GM21515 (cell line): Measurements from ENCODE around the gene SND1.
"Not testable (repeated sequence)": the region's sequence is repeated elsewhere in the genome, so short reads cannot be mapped to it uniquely, and the experiment has no call there.

Experiments
- ATAC-seq: cut with Tn5 transposase; IDR thresholded peaks from one replicate; pipeline ENCODE4 v1.9.1; 2021; ENCODE audit not compliant: unreplicated experiment

Gene SND1

DNA sequence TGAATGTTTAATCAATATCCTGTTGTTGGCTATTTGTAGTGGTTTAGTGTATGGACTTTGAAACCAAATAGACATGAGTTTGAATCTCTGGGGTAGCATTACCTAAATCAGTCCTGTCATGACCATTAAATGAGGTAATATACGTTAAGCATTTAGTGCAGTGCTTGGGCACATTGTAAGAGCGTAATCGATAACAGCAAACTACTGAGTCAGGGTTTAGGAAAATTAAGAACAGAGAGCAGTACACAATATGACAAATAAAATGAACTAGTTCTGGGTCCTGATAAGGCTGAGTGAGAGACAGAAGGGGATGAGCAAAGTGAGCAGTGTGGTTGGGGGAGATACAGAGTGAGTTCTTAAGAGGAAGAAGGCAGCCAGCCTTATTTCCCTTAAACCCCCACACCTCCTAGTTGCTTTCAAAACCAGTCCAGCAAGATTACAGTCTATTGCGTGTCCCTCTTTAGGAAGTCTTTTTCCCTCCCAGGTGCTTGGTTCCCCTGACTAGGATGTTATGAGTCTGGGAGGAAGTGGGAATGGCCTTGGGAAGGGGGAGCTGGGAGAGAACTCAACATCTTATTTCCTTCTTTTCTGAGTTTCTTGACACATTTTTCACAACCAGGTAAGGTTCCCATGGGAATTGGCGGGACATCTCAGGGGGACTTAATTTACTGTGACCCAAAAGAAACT, 171.0 kb downstream of the SND1 start:
- ATAC-seq = no peak

DNA sequence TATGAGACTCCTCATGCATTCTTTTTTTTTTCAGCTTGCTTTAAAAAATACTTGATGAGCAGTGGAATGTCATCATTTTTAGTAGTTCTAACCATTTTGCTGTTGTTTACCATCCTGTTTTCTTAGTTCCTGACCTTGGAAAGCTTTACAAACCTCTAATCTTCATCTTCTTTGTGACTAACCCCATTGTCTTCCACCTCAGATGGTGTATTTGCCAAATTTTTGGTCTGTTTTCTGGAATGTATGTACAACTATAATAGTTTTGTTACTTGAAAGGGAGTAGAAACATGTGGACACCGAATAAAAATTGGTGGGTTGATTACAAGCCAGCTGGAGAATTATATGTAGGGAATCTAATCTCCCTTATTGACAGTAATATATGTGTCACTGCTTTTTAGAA, 172.7 kb downstream of the SND1 start:
- no peak for ATAC-seq

DNA sequence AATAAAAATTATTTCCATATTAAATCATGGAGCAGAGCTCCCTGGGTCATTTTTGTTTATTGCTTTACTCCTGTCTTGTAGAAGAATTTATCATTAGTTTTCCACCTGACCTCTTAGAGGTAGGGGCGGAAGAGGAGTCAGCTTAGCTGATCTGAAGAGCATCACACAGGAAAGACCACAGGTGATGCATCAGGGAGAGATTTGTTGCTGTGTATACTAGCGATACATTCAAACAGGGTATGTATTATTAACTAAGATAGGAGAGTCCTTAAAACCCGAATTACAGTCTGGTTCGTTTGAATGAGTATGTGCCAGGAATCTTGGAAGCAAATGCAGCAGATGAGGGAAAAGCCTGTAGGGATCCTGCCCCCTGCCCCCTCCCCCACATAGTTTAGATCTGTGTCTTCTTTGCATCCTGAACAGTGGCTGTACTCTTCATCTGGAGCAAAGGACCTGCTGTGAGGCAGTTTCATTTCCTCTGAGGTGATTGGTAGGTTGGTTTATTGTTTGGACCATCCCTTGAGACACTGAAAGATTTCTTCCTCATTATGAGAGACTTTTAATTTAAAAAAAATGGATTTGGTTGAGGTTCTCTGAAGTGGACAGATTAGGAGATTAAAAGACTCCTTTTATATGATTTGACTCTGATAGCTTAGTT, 177.0 kb downstream of the SND1 start:
- no peak for ATAC-seq

DNA sequence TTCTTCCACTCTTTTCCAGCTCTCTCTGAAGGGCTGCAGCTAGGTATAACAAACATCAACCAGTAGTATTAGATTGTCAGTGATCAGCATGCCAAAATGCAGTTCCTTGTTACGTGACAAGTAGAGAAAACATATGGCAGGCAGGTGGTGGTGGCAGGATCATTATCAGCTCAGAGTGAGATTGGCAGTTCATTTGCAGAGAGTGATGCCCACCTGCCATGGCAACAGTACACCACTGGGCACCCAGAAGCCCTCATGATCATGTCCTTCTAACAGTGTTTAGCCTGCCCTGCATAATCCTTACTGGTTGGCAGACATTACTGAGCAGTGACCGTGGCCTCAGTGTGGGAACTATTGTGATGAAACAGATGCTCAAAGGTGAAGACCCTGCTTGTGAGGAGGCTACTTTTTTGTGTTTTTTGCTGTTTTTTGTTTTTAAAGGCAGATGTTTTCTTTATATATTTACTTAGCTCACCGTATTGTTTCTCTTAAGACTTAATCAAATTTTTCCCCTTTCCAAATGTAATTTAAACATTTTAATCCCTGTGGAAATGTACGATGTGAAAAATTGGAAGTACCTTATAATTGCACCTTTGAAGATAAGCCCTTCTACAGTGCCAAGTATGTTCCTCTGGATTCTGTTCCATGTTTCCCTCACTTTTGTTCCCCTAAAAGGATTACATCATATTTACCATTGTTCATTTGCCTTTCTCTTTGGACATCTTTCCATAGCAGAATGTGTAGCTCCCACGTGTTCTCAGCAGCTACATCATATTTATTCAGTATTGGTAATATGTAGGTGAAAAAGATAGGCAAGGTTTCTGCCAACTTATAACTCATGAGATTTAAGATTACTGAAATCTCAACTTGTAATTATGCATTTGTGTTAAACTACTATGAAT, 179.6 kb downstream of the SND1 start:
- ATAC-seq = no peak

DNA sequence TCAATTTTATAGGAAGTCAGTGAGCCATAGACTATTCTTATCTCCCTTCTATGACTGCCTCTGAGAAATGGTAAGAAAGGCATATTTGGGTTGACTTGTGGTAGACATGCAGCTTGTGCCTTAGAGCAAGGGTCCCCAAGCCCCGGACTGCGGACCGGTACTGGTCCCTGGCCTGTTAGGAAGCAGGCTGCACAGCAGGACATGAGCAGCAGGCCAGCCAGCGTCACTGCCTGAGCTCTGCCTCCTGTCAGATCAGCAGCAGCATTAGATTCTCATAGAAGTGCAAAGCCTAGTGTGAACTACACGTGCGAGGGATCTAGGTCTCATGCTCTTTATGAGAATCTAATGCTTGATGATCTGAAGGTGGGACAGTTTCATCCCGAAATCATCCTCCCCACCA, 180.6 kb downstream of the SND1 start:
- no peak for ATAC-seq

DNA sequence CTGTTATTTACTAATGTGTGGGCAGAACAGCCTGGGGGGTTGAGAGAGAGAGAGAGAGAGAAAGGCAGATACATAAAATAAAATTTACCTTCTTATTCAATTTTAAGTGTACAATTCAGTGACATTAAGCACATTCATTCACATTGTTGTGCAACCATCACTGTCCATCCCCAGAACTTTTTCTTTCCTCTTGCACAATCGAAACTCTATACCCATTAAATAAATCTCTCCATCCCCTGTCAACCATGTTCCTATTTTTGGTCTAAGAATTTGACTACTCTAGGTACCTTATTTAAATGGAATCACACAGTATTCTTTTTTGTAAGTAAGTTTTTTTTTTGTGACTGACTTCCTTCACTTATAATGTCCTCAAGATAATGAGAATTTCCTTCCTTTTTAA, 181.6 kb downstream of the SND1 start:
- no peak for ATAC-seq

DNA sequence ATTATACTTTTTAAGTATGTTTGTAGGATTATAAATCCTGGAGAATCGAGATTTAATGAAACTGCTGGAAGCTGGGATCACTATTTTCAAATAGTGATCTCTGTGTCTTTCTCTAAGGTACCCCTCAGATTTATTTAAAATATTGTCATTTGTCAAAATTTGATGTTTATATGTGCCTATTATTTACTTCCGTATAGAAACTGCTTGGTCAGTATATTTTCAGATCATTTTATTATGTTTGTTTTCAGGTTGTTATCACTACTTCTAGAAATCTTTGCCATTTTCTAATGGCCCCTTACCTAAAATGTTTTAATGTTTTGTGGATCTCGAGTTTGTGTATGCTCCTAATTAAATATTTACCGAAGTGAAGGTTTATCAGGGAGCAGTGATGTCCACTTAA, 183.7 kb downstream of the SND1 start:
- no peak for ATAC-seq

DNA sequence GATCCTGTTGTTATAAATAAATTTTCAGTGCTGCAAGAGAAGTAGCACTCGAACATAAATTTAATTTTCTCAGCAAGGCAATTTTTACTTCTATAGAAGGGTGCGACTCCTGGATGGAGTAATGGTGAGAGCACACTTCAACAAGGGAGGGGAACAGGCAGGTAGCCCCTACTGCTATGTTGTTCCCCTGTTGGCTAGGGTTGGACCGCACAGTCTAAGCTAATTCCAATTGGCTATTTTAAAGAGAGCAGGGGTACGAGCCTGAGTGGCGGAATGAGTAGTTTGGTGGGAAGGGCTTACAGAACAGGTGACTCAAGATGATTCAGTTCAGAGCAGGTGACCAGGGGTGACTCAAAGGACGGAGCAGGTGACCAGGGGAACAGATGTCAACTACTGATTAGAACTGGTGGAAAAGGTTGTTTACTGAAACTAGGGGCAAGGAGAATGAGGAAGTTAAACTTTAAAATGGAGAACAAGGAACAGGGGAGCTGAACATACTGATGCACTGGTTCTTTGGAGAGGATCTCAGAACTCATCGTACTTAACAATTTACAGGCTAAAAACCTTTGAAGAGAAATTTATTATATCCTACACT, 185.9 kb downstream of the SND1 start:
- ATAC-seq = not testable (repeated sequence)

DNA sequence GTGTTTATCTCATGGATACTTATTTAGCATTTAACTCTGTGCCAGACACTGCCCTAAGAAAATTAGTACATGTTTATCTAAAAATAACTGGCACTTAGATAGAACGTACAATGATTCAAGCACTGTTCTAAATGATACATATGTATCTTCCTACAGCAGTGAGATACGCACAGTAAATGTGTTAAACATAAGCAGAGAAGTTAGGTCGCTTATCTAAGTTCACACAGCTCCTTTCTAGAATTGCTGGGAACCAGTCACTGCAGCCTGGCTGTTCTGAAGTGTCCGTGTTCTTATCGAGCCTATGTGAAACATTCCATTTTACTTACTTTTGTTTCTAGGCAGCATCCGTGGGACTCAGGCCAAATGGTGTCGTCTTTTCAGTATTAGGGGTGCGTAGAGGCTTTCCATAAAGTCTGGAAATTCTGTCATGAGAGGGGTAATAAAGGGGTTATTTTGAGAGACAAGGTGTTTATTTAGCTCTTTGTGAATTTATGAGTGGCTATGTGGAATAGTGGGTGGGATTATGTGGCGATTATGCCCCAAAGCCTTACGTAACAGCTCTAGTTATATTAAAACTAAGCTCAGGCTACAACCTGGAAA, 186.9 kb downstream of the SND1 start:
- no peak for ATAC-seq

DNA sequence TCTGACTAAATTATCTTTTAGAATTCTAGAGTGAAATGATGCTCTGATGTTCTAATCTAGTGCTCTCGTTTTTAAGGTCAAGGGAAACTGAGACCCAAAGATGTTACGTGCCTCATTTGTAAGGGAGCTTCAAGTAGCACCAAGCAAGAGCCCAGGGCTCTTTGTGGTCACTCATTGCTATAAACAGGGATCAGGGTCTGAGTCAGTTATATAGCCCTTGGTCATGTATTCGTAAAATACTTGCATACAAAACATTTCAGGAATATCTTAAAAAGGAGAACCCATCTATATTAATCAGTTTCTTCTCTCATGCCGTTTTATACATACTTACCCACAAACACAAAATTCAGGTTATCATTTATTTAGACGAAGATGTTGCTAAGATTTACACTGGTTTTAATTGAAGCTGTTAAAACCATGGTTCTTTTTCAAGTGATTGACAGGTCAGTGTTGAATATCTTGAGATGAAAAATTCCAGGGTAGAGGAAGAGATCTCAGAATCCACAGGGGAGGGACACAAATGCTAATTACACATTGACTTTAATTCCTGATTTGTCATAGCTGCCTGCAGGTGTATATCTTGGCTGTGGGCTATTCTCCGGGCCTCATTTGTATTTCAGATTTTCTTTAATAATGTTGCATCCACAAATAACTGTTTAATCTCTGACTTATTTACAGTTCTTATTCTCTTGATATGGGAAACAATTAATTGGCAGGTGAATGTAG, 188.4 kb downstream of the SND1 start:
- no peak for ATAC-seq

DNA sequence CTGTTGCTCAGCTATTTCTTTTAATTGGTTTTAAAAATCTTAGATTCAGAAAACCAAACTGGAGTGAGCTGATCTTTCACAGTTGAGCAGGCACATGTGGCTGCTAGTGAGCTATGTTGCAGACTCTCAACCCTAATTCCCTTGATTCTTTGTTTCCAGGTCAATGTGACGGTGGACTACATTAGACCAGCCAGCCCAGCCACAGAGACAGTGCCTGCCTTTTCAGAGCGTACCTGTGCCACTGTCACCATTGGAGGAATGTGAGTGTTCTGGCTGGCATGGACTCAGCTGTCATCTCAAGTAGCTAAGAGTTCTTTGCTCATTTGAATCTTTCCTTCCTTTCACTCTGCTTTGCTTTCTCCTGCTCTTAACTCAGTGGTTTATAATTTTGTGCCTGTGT, 192.2 kb downstream of the SND1 start:
- ATAC-seq = no peak

DNA sequence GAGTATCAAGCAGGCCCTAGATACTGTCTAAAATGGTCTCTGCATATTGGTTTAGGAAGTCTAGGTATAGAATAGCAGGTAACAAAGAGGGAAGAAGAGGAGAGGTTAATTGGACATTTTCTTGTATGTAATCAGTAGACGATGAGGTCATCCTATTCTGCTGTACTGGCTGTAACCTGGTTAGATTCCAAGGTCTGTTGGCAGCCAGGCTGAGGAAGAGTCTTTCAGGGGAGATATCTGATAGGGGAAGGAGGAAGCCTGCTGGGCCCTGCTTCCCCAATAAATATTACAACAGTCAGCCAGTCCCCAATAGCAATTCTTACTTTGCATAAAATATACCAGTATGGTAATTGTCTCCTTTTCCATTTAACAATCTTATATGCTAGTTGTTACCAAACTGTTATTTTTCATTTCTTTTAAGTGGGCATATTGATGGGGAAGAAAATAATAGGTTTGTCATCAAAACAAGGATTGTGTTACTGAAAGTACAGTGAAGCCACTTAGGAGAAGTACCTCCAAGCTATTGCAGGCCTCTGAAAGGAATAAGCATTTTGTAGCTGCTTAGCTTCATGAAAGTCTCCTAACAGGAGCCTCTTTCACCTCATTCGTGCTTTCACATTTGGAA, 192.8 kb downstream of the SND1 start:
- no peak for ATAC-seq

DNA sequence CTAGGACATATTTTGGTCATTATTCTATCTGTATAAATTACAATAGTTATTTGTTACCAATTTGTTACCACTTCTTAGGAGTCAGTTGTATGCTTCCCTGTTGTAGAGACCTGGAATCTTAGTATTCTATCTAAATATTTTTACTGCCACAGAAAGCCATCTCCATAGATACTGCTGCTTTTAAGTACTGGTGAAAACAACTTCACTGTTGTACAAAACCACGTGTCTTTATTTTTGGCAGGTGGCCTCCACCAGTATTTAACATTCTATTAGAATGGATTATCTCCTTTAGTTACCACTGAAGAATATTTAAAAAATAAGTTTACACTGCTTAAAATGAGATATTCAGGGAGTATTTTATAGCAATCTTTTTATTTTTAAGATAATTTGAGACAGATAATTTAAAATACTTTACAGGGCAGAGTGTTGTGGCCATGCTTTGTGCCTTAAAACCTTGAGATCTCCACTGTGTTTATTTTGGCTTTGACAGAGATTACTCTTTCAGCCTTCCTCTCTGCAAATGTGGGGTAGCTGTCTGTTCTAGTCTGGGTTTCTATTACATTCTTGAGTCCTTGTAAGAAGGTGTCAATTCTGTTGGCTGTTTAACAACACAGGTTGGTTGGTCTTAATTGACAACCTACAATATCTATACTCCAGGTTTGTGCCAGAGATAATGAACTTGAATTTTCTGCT, 193.7 kb downstream of the SND1 start:
- no peak for ATAC-seq

DNA sequence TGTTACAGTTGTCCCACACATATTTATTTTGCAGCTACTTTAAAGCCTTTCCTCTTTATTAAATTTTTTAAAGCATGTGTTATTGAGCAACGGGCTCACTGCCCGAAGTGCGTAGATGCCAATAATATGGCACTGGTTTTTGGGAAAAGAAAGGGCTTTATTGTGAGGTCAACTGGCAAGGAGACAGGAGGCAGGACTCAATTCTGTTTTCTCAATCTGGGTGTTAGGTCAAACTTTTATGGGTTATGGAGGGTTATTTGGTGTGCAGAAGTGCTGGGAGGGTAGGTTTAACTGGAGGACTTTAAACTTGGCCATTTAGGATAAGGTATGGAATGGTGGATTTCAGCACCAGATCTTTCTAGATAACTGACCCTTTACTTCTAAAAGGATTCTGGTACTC, 195.6 kb downstream of the SND1 start:
- no peak for ATAC-seq

DNA sequence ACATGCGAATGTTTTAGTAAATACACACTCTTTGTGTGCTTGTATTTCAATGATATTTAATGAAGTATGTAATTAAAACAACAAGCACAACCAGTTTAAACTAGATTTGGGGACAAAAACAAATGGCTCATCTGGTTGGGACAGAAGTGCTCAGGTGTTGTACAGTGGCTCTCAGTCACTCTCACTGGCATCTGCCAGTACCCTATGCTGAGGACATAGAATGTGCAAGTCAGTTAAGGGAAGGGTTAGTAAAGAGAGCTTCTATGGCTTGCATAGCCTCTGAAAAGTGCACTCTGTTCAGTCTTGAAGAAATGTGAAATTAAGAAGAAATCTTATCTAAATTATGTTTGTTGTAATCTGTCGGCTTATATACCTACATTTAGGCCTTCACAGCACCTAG, 196.2 kb downstream of the SND1 start:
- no peak for ATAC-seq

DNA sequence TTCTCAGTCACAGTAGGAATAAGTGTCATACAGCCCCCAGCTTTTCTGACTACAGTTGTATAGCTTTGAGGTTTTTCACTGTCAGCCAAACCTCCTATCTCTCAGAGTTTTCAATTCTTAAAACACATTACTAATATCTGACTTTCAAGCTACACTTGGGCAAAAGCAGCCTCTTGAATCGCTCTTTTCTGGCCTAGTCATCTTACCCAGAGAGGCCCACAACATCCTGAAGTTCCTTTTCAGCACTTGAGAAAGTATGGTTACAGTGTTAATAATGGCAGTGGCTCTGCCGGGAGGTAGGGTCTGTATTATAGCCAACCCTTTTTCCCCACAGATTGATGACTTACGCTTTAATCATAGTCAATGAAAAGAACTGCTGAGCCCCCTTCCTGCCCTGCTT, 198.2 kb downstream of the SND1 start:
- no peak for ATAC-seq

DNA sequence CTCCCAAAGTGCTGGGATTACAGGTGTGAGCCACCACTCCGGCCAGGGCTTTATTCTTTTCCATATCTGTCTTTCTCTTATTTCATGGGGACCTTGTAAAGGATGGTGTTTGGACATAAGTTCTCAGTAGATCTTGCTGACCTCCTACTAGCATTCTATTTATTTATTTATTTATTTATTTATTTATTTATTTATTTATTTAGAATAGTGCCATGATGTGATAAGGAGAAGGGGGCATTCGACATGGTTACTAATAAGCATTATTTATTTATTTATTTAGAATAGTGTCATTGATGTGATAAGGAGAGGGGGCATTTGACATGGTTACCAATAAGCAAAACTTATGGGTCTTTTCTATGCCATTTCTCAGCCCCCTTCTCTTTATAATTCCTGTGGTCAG, 202.4 kb downstream of the SND1 start:
- ATAC-seq = no peak

DNA sequence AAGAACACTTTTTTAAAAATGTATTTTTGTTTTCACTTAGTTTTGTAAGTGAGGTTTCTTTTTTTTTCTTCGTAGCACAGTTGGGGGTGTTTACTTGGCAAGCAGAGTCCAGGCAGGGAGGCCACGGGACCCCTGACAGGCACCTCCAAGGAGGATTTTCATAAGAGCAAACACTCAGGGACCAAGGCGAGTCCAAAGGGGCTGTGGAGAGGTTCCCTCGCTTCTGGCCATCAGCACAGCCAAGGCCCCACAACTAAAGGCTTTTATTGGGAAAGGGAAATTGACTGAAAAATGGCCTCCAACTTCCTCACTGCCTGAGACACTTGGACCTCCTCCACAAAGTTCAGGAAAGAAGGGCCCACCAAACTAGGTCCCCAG, 205.5 kb downstream of the SND1 start:
- no peak for ATAC-seq

DNA sequence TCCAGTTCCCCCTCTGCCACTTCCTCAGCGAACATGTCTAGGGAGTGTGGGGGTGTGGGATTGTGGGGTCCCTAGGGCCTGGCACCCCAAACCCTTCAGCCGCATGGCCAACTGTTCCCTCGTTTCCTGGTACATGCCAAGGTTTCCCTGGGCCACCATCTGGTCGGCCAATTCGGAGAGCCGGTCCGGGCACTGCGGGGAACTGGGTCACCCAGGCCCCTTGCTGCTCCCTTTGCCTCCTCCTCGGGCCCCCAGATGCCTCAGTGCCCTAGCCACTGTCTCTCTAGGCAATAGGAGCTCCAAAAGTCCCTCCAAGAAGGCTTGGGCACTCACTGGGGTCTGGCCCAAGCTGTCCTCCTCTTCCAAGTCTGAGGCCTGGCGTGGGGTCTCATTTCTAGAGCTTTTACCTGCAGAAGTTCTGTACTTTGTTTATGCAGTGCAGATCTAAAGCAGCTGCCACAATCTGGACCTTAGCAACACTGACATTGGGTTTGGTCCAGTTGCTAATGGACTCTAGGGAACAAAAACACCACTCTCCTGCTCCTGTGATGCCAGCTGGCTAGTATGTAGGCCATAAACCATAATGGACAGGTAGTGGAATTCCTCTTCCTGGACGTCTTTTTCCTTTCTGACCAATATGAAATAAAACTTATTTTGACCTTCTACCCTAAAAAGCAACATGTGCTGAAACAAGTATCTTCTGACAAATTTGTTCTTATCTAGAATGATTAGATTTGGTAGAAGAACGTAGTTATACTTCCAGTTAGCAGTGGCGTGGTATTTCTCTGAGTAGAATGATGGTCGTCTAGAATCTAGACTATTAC, 206.3 kb downstream of the SND1 start:
- no peak for ATAC-seq
